Measurements from ENCODE around the gene SLC12A1.

- TF ChIP-seq SREBF2 (IDR thresholded peaks at IDR 0.05) (no peak), CTCF (IDR thresholded peaks at IDR 0.05) (peak; percentile 67), PBX3 (IDR thresholded peaks at IDR 0.05) (no peak), POLR2A (IDR thresholded peaks at IDR 0.05; ENCODE audit: low read length) (no peak), EP300 (IDR thresholded peaks at IDR 0.05) (no peak), REST (IDR thresholded peaks at IDR 0.05) (no peak), RFX5 (IDR thresholded peaks at IDR 0.05) (no peak), ZFP36 (IDR thresholded peaks at IDR 0.05; ENCODE audit: borderline replicate concordance, partially characterized antibody) (no peak), MAX (IDR thresholded peaks at IDR 0.05) (no peak), ZC3H11A (IDR thresholded peaks at IDR 0.05) (no peak), RCOR1 (IDR thresholded peaks at IDR 0.05; ENCODE audit: low read depth, low read length) (no peak)
Observed at GRCh38 chr15:48352474-48353072, 146.5 kb downstream of the SLC12A1 start.
